Neural cell (in vitro differentiated cells): Measurements from ENCODE around the gene AASS. TPM values are rescaled to one million over a fixed set of nuclear protein-coding genes. Genes with fewer than 3 reads are reported as not detected.

Experiments used
- H2AFZ ChIP-seq: fragments of 200-600, 300-800 bp; sonication (generic), shearing (Covaris generic); 2 replicates; pipeline ENCODE4 v1.6.0; 2014; ENCODE audit warnings: low read depth, mild to moderate bottlenecking, antibody characterized with exemption, low read length, moderate library complexity
- H3F3A ChIP-seq: fragments of 200-600 bp; shearing (Covaris generic); 2 replicates; pipeline ENCODE4 v1.6.1; 2016; ENCODE audit warnings: mild to moderate bottlenecking, moderate library complexity, mixed read lengths, antibody characterized with exemption, low read length; ENCODE audit not compliant: insufficient read depth, poor library complexity, severe bottlenecking
- H3K27ac ChIP-seq: fragments of 200-600, 300-800 bp; sonication (generic), shearing (Covaris generic); 2 replicates; pipeline ENCODE4 v1.5.1; 2014; ENCODE audit warnings: mild to moderate bottlenecking, low read length, moderate library complexity
- H3K27me3 ChIP-seq: fragments of 300-800, 200-600 bp; sonication (generic), shearing (Covaris generic); 2 replicates; pipeline ENCODE4 v1.6.0; 2014; ENCODE audit warnings: mild to moderate bottlenecking, low read depth, low read length, moderate library complexity; ENCODE audit not compliant: insufficient read depth
- H3K36me3 ChIP-seq: fragments of 300-800, 200-600 bp; sonication (generic), shearing (Covaris generic); 2 replicates; pipeline ENCODE4 v1.5.1; 2014; ENCODE audit warnings: mild to moderate bottlenecking, antibody characterized with exemption, low read length, moderate library complexity; ENCODE audit not compliant: insufficient read depth
- H3K4me2 ChIP-seq: fragments of 300-800, 200-600 bp; sonication (generic), shearing (Covaris generic); 2 replicates; pipeline ENCODE4 v1.6.0; 2014; ENCODE audit warnings: mild to moderate bottlenecking, low read length
- H3K4me3 ChIP-seq: fragments of 300-800, 200-600 bp; sonication (generic), shearing (Covaris generic); 2 replicates; pipeline ENCODE4 v1.5.1; 2014; ENCODE audit warnings: mild to moderate bottlenecking, low read length, moderate library complexity
- H3K79me2 ChIP-seq: fragments of 200-600 bp; shearing (Covaris generic); replicated peaks from 2 replicates; pipeline ENCODE4 v1.6.0; 2014; ENCODE audit warnings: mild to moderate bottlenecking, low read length, moderate library complexity; ENCODE audit not compliant: insufficient read depth
- H3K9ac ChIP-seq: fragments of 300-800, 200-600 bp; sonication (generic), shearing (Covaris generic); 2 replicates; pipeline ENCODE4 v1.6.1; 2016; ENCODE audit warnings: mild to moderate bottlenecking, low read length, mixed read lengths
- H3K9me2 ChIP-seq: fragments of 200-600 bp; shearing (Covaris generic); 2 replicates; pipeline ENCODE4 v1.6.1; 2016; ENCODE audit warnings: mild to moderate bottlenecking, low read length, mixed read lengths; ENCODE audit not compliant: insufficient read depth
- H3K9me3 ChIP-seq: fragments of 200-600, 300-800 bp; sonication (generic), shearing (Covaris generic); 2 replicates; pipeline ENCODE4 v1.6.1; 2016; ENCODE audit warnings: mild to moderate bottlenecking, mixed run types, low read length, moderate library complexity, mixed read lengths
- H4K20me1 ChIP-seq: fragments of 200-600 bp; shearing (Covaris generic); 2 replicates; pipeline ENCODE4 v1.6.1; 2016; ENCODE audit warnings: mild to moderate bottlenecking, mixed run types; ENCODE audit not compliant: insufficient read depth
- EP300 ChIP-seq: fragments of 450-650 bp; conservative IDR thresholded peaks from 2 replicates; pipeline ENCODE4 v1.6.1; 2014; ENCODE audit warnings: antibody characterized with exemption, mild to moderate bottlenecking, moderate library complexity; ENCODE audit not compliant: poor library complexity, severe bottlenecking
- EZH2 ChIP-seq: fragments of 200-600, 300-800 bp; shearing (Covaris generic), sonication (generic); IDR thresholded peaks from 2 replicates; pipeline ENCODE4 v1.6.1; 2014; ENCODE audit warnings: antibody characterized with exemption, low read length, borderline replicate concordance, mild to moderate bottlenecking; ENCODE audit not compliant: insufficient read depth, poor library complexity, severe bottlenecking
- MXI1 ChIP-seq: fragments of 450-650 bp; conservative IDR thresholded peaks from 2 replicates; pipeline ENCODE4 v1.6.1; 2014; ENCODE audit warnings: antibody characterized with exemption, mild to moderate bottlenecking; ENCODE audit not compliant: poor library complexity, severe bottlenecking
- POLR2AphosphoS5 ChIP-seq: IDR thresholded peaks from 2 replicates; pipeline ENCODE4 v1.6.1; 2012
- RAD21 ChIP-seq: fragments of 450-650 bp; conservative IDR thresholded peaks from 2 replicates; pipeline ENCODE4 v1.6.1; 2014; ENCODE audit warnings: antibody characterized with exemption, mild to moderate bottlenecking, moderate library complexity
- SMC3 ChIP-seq: fragments of 450-650 bp; conservative IDR thresholded peaks from 2 replicates; pipeline ENCODE4 v1.6.1; 2014; ENCODE audit warnings: antibody characterized with exemption, mild to moderate bottlenecking, moderate library complexity; ENCODE audit not compliant: poor library complexity
- TAF1 ChIP-seq: IDR thresholded peaks from 2 replicates; pipeline ENCODE4 v1.6.1; 2012; ENCODE audit warnings: low read depth
- polyA plus RNA-seq: library from polyadenylated mRNA; depleted of rRNA; stranded (reverse); fragments of >200 nt; gene quantifications from 2 replicates; pipeline ENCODE4 v1.2.3, GENCODE V29; 2014
- TF ChIP-seq, protein P1 (sequence below): IDR thresholded peaks from 2 replicates; pipeline ENCODE4 v1.6.1; 2012; ENCODE audit warnings: borderline replicate concordance
- TF ChIP-seq, protein P2 (sequence below): fragments of 450-650 bp; IDR thresholded peaks from 2 replicates; pipeline ENCODE4 v1.5.1; 2014; ENCODE audit warnings: antibody characterized with exemption, mild to moderate bottlenecking, moderate library complexity; ENCODE audit not compliant: poor library complexity, severe bottlenecking

Gene AASS
- polyA plus RNA-seq, 1 donor from 2014 or later: 12.5 TPM

DNA sequence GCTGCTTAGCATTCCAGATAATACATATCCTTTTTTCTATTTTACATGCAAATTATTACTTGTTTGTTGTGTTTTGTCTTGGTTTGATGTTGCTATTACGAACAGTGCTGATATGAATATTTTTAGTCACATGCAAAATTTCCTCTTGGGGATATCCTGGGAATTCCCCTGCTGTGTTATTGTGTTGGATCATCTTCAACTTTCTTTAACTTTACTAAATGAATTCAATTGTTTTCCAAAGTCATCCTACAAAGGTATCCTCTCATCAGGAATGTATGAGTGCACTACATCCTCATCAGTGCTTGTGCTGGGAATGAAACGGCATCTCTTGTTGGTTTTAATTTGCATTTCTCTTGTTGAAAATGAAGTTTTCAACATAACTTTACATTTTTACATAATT, 87.1 kb downstream of the AASS start:
- Histone ChIP-seq H3K36me3 (no peaks in the 10 kb centered on the region), H3K4me3 (no peak overlapping the region), H4K20me1 (no peaks in the 10 kb centered on the region), H3K27ac (no peak overlapping the region), H3K79me2 (no peaks in the 10 kb centered on the region), H3K9me3 (no peaks in the 10 kb centered on the region), H3K9ac (no peak overlapping the region), H3K9me2 (no peaks in the 10 kb centered on the region), H3K27me3 (no peaks in the 10 kb centered on the region), H3K4me2 (no peak overlapping the region), H2AFZ (no peak overlapping the region), H3F3A (no peaks in the 10 kb centered on the region)
- TF ChIP-seq EP300: no peak
- TF ChIP-seq MXI1: no peak
- TF ChIP-seq POLR2AphosphoS5: no peak
- no peak for TF ChIP-seq EZH2
- no peak for TF ChIP-seq RAD21
- TF ChIP-seq TAF1: no peak
- TF ChIP-seq, protein P1, sequence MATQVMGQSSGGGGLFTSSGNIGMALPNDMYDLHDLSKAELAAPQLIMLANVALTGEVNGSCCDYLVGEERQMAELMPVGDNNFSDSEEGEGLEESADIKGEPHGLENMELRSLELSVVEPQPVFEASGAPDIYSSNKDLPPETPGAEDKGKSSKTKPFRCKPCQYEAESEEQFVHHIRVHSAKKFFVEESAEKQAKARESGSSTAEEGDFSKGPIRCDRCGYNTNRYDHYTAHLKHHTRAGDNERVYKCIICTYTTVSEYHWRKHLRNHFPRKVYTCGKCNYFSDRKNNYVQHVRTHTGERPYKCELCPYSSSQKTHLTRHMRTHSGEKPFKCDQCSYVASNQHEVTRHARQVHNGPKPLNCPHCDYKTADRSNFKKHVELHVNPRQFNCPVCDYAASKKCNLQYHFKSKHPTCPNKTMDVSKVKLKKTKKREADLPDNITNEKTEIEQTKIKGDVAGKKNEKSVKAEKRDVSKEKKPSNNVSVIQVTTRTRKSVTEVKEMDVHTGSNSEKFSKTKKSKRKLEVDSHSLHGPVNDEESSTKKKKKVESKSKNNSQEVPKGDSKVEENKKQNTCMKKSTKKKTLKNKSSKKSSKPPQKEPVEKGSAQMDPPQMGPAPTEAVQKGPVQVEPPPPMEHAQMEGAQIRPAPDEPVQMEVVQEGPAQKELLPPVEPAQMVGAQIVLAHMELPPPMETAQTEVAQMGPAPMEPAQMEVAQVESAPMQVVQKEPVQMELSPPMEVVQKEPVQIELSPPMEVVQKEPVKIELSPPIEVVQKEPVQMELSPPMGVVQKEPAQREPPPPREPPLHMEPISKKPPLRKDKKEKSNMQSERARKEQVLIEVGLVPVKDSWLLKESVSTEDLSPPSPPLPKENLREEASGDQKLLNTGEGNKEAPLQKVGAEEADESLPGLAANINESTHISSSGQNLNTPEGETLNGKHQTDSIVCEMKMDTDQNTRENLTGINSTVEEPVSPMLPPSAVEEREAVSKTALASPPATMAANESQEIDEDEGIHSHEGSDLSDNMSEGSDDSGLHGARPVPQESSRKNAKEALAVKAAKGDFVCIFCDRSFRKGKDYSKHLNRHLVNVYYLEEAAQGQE: no peak
- TF ChIP-seq SMC3: no peak

DNA sequence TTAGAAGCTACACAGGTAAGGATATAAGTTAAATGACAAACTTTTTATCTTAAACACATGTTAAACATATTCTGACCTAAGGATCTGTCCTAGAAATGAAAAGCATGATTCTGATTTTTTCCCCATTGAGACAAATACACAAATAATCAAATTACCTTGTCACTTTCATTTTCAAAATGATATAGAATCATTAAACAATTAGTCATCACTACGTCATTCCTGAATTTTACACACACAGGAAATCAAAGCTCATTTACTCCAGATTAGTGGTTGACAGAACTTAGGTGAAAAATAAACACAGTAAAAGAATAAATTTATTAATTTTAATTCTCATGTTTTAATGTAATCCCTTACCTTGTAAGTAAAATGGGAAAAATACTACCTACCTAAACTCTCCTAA, 89.0 kb downstream of the AASS start:
- Histone ChIP-seq H3F3A (no peaks in the 10 kb centered on the region), H3K9me3 (no peaks in the 10 kb centered on the region), H3K36me3 (no peaks in the 10 kb centered on the region), H2AFZ (no peak overlapping the region), H3K79me2 (no peaks in the 10 kb centered on the region), H3K27me3 (no peaks in the 10 kb centered on the region), H3K9ac (no peak overlapping the region), H3K4me3 (no peak overlapping the region), H3K9me2 (no peaks in the 10 kb centered on the region), H4K20me1 (no peaks in the 10 kb centered on the region), H3K27ac (no peak overlapping the region), H3K4me2 (no peak overlapping the region)
- no peak for TF ChIP-seq EP300
- no peak for TF ChIP-seq EZH2
- no peak for TF ChIP-seq TAF1
- TF ChIP-seq, protein P1: no peak
- no peak for TF ChIP-seq MXI1
- no peak for TF ChIP-seq POLR2AphosphoS5
- TF ChIP-seq SMC3: no peak
- TF ChIP-seq, protein P2, sequence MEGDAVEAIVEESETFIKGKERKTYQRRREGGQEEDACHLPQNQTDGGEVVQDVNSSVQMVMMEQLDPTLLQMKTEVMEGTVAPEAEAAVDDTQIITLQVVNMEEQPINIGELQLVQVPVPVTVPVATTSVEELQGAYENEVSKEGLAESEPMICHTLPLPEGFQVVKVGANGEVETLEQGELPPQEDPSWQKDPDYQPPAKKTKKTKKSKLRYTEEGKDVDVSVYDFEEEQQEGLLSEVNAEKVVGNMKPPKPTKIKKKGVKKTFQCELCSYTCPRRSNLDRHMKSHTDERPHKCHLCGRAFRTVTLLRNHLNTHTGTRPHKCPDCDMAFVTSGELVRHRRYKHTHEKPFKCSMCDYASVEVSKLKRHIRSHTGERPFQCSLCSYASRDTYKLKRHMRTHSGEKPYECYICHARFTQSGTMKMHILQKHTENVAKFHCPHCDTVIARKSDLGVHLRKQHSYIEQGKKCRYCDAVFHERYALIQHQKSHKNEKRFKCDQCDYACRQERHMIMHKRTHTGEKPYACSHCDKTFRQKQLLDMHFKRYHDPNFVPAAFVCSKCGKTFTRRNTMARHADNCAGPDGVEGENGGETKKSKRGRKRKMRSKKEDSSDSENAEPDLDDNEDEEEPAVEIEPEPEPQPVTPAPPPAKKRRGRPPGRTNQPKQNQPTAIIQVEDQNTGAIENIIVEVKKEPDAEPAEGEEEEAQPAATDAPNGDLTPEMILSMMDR: no peak
- TF ChIP-seq RAD21: no peak
